HS-5 (cell line): ENCODE results near the gene FBP1.
"Not testable (repeated sequence)": the region's sequence is repeated elsewhere in the genome, so short reads cannot be mapped to it uniquely, and the experiment has no call there.

Source experiments
- DNase-seq: peaks from one replicate; pipeline ENCODE4 v3.0.0-alpha.2; 2012; ENCODE audit warnings: low read depth

FBP1 gene

DNA sequence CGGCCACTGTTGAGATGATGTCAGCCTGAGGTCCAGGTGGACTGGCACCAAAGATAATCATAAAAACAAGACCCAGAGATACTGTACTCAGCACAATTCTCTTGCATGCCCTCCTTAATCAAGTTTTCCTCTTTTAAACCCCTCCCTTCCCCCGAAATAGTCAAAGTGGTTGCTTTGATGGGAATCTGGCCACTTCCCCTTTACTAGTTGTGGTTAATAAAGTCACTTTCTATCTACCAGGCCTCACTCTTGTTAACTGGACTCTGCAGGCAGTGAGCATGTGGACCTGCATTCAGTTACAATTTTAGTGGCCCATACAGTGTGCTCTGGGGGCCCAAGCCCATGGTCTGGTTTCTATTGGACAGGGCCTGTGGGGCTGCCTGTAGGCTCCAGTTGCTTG, 63.2 kb downstream of the FBP1 start:
- no peak for DNase-seq

DNA sequence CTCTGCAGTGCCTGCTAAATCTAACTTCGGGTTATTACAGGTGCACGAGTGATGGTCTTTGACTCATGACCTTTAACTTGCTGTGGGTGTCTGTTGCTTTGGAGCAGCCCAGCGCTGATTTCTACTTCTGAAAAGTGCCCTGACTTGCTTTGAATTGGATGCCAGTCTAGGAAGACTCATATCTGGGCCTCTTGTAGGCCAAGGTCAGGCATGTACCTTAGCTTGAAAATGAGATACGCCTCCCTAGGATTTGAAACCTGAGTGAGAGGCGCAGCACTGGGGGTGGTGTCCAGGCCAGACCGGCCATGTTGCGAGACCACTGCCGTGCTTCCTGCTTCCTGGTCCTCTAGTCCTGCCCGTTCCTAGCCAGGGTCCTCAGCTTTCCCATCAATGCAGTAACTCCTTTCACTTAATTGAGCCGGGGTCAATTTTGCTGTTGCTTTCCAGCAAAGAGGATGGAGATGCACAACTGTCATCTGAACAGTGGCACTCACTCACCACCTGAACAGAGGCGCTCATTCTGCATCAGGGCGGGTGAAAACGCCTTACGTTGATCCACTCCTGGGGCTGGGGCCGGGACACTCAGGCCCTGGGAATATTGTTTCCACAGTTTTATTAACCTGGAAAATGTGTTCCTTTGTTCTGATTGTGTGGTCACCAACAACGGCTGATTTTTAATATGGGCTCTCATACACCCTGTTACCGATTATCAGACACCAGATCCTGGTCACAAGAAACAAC, 70.2 kb downstream of the FBP1 start:
- no peak for DNase-seq

- no peak for DNase-seq
These were observed 70.9 kb downstream of the FBP1 start for GRCh38 chr9:94568250-94568889.

- DNase-seq, result no peak
These were observed 72.0 kb downstream of the FBP1 start for GRCh38 chr9:94567271-94567670.

DNA sequence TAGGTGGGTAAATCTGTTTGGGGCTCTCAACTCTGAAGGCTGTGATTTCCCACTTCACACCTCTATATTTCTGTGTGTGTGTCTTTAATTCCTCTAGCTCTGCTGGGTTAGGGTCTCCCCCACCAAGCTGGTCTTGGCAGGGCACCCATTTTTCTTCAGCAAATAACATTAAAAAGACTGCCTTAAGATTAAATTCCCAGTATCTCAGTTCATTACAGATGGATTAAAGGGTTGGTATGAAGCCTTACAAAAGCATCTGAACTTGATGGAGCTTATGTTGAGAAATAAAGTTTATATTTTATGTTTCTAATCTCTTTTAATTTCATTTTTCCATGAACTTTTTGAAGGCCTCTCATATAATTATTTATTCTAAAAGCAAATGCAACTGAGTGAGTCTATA, 72.8 kb downstream of the FBP1 start:
- no peak for DNase-seq

GRCh38 chr9:94564279-94564678, 75.0 kb downstream of the FBP1 start:
- DNase-seq, result not testable (repeated sequence)

DNA sequence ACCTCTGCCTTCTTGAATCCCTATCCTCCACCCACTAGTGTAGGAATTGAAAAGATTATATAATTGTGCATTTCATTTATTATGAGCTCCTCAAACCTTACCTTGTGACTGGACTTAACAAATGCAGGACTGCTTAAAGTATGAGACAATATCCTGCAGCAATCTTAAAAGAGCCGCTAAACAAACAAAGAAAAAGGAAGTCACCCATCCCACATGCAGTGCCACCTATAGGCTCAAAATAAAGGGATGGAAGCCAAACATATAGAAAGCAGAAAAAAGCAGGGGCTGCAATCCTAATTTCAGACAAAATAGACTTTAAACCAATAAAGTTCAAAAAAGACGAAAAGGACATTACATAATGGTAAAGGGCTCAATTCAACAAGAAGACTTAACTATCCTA, 75.8 kb downstream of the FBP1 start:
- no peak for DNase-seq

DNA sequence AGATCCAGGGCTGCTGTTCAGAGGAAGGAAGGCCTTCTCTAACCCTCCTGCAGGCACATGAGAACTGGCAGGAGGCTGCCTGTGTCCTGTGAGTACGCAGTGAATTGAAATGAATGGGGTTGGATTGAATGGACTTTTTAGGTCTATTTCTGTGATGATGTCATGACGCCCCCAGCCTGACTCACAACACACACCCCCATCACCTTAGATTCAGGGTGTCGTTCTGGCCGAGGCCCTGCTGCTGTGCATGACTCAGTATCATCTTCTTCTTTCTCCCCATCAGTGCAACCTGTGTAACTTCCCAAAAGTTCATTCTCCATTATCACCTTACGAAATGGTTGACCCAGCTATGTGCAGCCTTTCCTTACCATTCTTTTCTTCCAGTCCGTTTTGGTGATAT, 79.1 kb downstream of the FBP1 start:
- DNase-seq, result no peak

- no peak for DNase-seq
These were observed 81.9 kb downstream of the FBP1 start for GRCh38 chr9:94557376-94557775.

DNA sequence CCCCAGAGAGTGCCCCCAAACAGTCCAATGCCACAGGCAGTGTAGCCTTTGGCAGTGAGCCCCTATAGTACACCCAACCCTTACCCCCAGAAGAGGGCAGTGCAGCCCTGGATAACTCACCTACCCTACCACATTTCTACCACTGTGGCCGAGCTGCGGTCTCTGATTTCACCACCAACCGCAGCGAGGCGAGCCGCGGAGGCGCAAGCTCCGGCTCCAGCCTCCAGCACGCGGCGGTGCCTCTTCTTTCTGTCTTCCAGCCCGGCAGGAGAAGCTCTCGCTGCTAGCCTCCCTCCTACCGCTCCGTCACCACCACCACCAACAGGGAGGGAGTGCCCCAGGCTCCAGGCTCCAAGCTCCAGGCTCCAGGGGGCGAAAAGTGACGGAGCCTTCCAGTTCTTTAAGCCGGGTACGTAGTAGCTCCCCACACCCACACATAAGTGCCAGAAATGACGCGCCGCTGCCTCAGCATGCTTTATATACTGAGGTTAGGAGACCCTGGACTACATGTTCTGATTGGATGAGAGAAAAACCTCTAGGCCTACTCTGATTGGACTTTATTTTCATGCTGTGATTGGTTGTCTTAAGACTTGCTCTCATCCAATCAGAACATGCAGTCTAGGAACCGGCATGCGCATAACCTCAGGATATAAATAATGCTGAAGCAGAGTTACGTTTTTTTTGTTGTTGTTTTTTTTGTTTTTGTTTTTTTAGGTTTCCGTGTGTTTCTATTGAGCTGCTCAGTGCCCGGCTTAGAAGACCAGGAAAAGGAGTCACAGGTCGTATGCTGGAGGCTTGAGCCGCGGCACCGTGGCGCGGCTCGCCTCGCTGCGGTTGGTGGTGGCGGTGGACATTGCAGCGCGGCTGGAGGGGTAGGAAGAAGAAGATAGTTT, 84.6 kb downstream of the FBP1 start, which contains the start of gene PCAT7:
TSS of gene PCAT7 (plus strand) at position 645 of the 893 bp plus-strand sequence.
- DNase-seq, result no peak

DNA sequence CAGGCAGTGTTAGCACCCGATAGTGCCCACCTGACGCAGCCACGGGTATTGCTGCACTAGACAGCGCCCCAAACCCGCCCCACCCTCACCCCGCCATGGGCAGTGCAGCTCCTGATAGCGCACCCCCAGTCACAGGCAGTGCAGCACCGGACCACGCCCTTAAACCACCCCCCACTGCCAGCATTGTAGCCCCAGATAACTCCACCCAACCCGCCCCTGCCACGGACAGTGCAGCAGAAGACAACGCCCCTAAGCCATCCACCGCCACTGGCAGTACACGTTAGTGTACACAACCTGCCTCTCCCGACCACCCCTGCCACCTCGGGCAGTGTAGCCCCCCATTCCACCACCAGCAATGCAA, 85.3 kb downstream of the FBP1 start:
- no peak for DNase-seq
